Panc1 (cell line): ENCODE data around the gene ATP5F1D.

Experiments
- CTCF ChIP-seq: fragments of 450-650 bp; IDR thresholded peaks from 2 replicates; pipeline ENCODE4 v1.5.1; 2017; ENCODE audit warnings: mild to moderate bottlenecking
- POLR2AphosphoS5 ChIP-seq: IDR thresholded peaks from 2 replicates; pipeline ENCODE4 v1.6.1; 2012; ENCODE audit warnings: mild to moderate bottlenecking, low read depth, low read length, moderate library complexity
- REST ChIP-seq, 2 experiments: IDR thresholded peaks; 2 replicates each; pipeline ENCODE4 v1.6.1; 2011 to 2012; ENCODE audit warnings: low read depth in 2 of 2, control low read depth in 1 of 2, low read length in 1 of 2, mild to moderate bottlenecking in 1 of 2, moderate library complexity in 1 of 2; ENCODE audit not compliant: insufficient read depth in 1 of 2

GRCh38 chr19:1253514-1254080 is 12.0 kb downstream of the ATP5F1D start:
- TF ChIP-seq CTCF (no peak), POLR2AphosphoS5 (no peak; the same call in 1 of the 2 replicates), REST (IDR thresholded peaks at IDR 0.05; ENCODE audit: insufficient read depth in 1 of 2, low read depth in 2 of 2, low read length in 1 of 2) (no peak)
